IPS-18c (cell line): ENCODE results near the gene BTRC.
"Not testable (repeated sequence)": the region's sequence is repeated elsewhere in the genome, so short reads cannot be mapped to it uniquely, and the experiment has no call there.

ENCODE experiments used
- H3K4me3 ChIP-seq: 2 replicates; pipeline ENCODE4 v1.7.0; 2013; ENCODE audit warnings: low read depth, mild to moderate bottlenecking, low read length, moderate library complexity; ENCODE audit not compliant: insufficient read depth
- H3K9me3 ChIP-seq: one replicate; pipeline ENCODE4 v1.6.1; 2013; ENCODE audit warnings: mild to moderate bottlenecking, low read length, moderate library complexity; ENCODE audit not compliant: control insufficient read depth, insufficient read depth

Gene BTRC

GRCh38 chr10:101573885-101574753 lies 220.2 kb downstream of the BTRC start:
- no peak overlapping the region for H3K4me3 ChIP-seq
- H3K9me3 ChIP-seq = peaks cover 3% of the 10 kb centered on the region

- Histone ChIP-seq H3K9me3 (peaks cover 3% of the 10 kb centered on the region), H3K4me3 (no peak overlapping the region)
Measured at GRCh38 chr10:101575091-101575490, 221.1 kb downstream of the BTRC start.

GRCh38 chr10:101575580-101576210 lies 221.7 kb downstream of the BTRC start:
- Histone ChIP-seq H3K4me3 (no peak overlapping the region), H3K9me3 (peaks cover 3% of the 10 kb centered on the region)

GRCh38 chr10:101576211-101576863 lies 222.4 kb downstream of the BTRC start:
- Histone ChIP-seq H3K4me3 (no peak overlapping the region), H3K9me3 (peaks cover 3% of the 10 kb centered on the region)

- peaks cover 3% of the 10 kb centered on the region for H3K9me3 ChIP-seq
- no peak overlapping the region for H3K4me3 ChIP-seq
Measured at GRCh38 chr10:101577121-101577871, 223.3 kb downstream of the BTRC start.

- H3K4me3 ChIP-seq = no peak overlapping the region; the same call in 1 of the 2 replicates
Measured at GRCh38 chr10:101578192-101578591, 224.2 kb downstream of the BTRC start.

GRCh38 chr10:101578803-101579515 lies 225.0 kb downstream of the BTRC start:
- Histone ChIP-seq H3K9me3 (peaks cover 3% of the 10 kb centered on the region), H3K4me3 (no peak overlapping the region)

More at GRCh38 chr10:101578192-101578591, 224.2 kb downstream of the BTRC start:
- peaks cover 3% of the 10 kb centered on the region for H3K9me3 ChIP-seq

GRCh38 chr10:101579516-101579870 lies 225.5 kb downstream of the BTRC start:
- no peak overlapping the region for H3K4me3 ChIP-seq
- peaks cover 3% of the 10 kb centered on the region for H3K9me3 ChIP-seq

- H3K4me3 ChIP-seq = no peak overlapping the region
Measured at GRCh38 chr10:101580486-101581399, 226.8 kb downstream of the BTRC start.

GRCh38 chr10:101585841-101586240 lies 231.9 kb downstream of the BTRC start:
- no peak overlapping the region for H3K4me3 ChIP-seq
- H3K9me3 ChIP-seq = no peaks in the 10 kb centered on the region

More at GRCh38 chr10:101580486-101581399, 226.8 kb downstream of the BTRC start:
- peaks cover 3% of the 10 kb centered on the region for H3K9me3 ChIP-seq

GRCh38 chr10:101587725-101588653 lies 234.0 kb downstream of the BTRC start, which contains the start of the genes DPCD and POLL:
TSS of gene DPCD (plus strand) at chr10:101588321. CDS start at chr10:101588337, 16 bp downstream.
TSS of gene POLL (minus strand) at chr10:101588257. CDS start at chr10:101587360, 897 bp downstream.
- Histone ChIP-seq H3K4me3 (peak within 1 kb of the TSS; percentile 97), H3K9me3 (no peaks in the 10 kb centered on the region)

GRCh38 chr10:101588879-101589278 lies 234.9 kb downstream of the BTRC start:
- peak overlapping the region; percentile 97 for H3K4me3 ChIP-seq

GRCh38 chr10:101593331-101593730 lies 239.4 kb downstream of the BTRC start:
- not testable (repeated sequence) for H3K4me3 ChIP-seq, H3K9me3 ChIP-seq

More at GRCh38 chr10:101588879-101589278, 234.9 kb downstream of the BTRC start:
- no peaks in the 10 kb centered on the region for H3K9me3 ChIP-seq

- H3K4me3 ChIP-seq = no peak overlapping the region
- H3K9me3 ChIP-seq = no peaks in the 10 kb centered on the region
Measured at GRCh38 chr10:101595591-101596433, 241.8 kb downstream of the BTRC start.
